Measurements from ENCODE around the gene GDPD3. TPM values are rescaled to one million over a fixed set of nuclear protein-coding genes. Genes with fewer than 3 reads are reported as not detected.

GDPD3 gene
- total and polyA plus RNA-seq, 2 experiments from 2014 or later: 0.94 to 1.4 TPM

DNA sequence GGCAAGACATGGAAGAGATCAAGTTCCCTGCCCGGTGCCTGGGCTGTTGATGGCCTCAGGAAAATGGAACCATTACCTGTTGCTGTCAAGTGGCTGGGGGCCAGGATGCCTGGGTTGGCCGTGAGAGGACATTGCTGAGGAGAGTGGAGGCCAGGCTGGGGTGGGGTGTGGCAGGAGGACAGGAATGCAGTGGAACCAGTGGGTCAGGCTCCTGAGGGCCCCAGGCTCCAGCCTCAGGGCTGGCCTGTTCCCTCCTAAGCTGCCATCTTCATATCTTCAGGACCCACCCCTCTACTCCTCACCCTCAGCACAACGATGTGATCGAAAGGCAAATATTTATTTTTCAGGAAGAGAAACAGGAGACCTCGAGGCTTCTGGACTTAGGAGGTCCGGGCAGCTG, 8.8 kb downstream of the GDPD3 start:
- Mint-ChIP-seq H3K27ac (no peak overlapping the region), H3K27me3 (ENCODE audit: insufficient read depth, low read depth, poor library complexity) (peaks cover 2% of the 10 kb centered on the region), H3K36me3 (ENCODE audit: low read depth) (no peaks in the 10 kb centered on the region; the same call in 2 of the 3 replicates), H3K4me1 (no peaks in the 10 kb centered on the region), H3K9me3 (peaks cover under 1% of the 10 kb centered on the region; the same call in 2 of the 3 replicates), H3K4me3 (no peak overlapping the region)
- no peaks in the 10 kb centered on the region for H3K9me2 ChIP-seq (ENCODE audit: insufficient read depth)
- no peaks in the 10 kb centered on the region for H3K79me2 ChIP-seq (replicated peaks; ENCODE audit: insufficient read depth)
- H3F3A ChIP-seq (replicated peaks; ENCODE audit: low read depth): no peaks in the 10 kb centered on the region
- DNase-seq (ENCODE audit: low spot score) (no peak), ATAC-seq (no peak)
- H3K27ac ChIP-seq (ENCODE audit: low read depth): no peak overlapping the region
- H3K4me2 ChIP-seq: no peak overlapping the region
- H3K4me1 ChIP-seq (ENCODE audit: insufficient read depth): no peaks in the 10 kb centered on the region
- H2AFZ ChIP-seq: no peak overlapping the region
- H4K20me1 ChIP-seq (replicated peaks; ENCODE audit: insufficient read depth): no peaks in the 10 kb centered on the region
- no peak overlapping the region for H3K4me3 ChIP-seq
- H3K36me3 ChIP-seq (ENCODE audit: insufficient read depth): no peaks in the 10 kb centered on the region
- H3K27me3 ChIP-seq (ENCODE audit: insufficient read depth): no peaks in the 10 kb centered on the region
- no peak for TF ChIP-seq ZNF114 (CRISPR knock-in tag; IDR thresholded peaks at IDR 0.05)
- TF ChIP-seq CREB1 (CRISPR knock-in tag; IDR thresholded peaks at IDR 0.05; ENCODE audit: low read depth): no peak
- no peak for TF ChIP-seq EZH2phosphoT487 (IDR thresholded peaks at IDR 0.05; ENCODE audit: unreplicated experiment)
- no peak for TF ChIP-seq STAT1 (IDR thresholded peaks at IDR 0.05; ENCODE audit: unreplicated experiment)
- no peak for TF ChIP-seq POLR2AphosphoS5 (IDR thresholded peaks at IDR 0.05; ENCODE audit: low read depth)
- no peak for TF ChIP-seq EZH2 (IDR thresholded peaks at IDR 0.05; ENCODE audit: low read depth, unreplicated experiment)
- TF ChIP-seq, protein P1, sequence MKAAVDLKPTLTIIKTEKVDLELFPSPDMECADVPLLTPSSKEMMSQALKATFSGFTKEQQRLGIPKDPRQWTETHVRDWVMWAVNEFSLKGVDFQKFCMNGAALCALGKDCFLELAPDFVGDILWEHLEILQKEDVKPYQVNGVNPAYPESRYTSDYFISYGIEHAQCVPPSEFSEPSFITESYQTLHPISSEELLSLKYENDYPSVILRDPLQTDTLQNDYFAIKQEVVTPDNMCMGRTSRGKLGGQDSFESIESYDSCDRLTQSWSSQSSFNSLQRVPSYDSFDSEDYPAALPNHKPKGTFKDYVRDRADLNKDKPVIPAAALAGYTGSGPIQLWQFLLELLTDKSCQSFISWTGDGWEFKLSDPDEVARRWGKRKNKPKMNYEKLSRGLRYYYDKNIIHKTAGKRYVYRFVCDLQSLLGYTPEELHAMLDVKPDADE (IDR thresholded peaks at IDR 0.05): no peak
- TF ChIP-seq, protein P2, sequence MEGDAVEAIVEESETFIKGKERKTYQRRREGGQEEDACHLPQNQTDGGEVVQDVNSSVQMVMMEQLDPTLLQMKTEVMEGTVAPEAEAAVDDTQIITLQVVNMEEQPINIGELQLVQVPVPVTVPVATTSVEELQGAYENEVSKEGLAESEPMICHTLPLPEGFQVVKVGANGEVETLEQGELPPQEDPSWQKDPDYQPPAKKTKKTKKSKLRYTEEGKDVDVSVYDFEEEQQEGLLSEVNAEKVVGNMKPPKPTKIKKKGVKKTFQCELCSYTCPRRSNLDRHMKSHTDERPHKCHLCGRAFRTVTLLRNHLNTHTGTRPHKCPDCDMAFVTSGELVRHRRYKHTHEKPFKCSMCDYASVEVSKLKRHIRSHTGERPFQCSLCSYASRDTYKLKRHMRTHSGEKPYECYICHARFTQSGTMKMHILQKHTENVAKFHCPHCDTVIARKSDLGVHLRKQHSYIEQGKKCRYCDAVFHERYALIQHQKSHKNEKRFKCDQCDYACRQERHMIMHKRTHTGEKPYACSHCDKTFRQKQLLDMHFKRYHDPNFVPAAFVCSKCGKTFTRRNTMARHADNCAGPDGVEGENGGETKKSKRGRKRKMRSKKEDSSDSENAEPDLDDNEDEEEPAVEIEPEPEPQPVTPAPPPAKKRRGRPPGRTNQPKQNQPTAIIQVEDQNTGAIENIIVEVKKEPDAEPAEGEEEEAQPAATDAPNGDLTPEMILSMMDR (conservative IDR thresholded peaks at IDR 0.05; ENCODE audit: low read depth in 2 of 2): no peak
- TF ChIP-seq ZNF331 (CRISPR knock-in tag; IDR thresholded peaks at IDR 0.05; ENCODE audit: low read depth): no peak
- TF ChIP-seq, protein P3, sequence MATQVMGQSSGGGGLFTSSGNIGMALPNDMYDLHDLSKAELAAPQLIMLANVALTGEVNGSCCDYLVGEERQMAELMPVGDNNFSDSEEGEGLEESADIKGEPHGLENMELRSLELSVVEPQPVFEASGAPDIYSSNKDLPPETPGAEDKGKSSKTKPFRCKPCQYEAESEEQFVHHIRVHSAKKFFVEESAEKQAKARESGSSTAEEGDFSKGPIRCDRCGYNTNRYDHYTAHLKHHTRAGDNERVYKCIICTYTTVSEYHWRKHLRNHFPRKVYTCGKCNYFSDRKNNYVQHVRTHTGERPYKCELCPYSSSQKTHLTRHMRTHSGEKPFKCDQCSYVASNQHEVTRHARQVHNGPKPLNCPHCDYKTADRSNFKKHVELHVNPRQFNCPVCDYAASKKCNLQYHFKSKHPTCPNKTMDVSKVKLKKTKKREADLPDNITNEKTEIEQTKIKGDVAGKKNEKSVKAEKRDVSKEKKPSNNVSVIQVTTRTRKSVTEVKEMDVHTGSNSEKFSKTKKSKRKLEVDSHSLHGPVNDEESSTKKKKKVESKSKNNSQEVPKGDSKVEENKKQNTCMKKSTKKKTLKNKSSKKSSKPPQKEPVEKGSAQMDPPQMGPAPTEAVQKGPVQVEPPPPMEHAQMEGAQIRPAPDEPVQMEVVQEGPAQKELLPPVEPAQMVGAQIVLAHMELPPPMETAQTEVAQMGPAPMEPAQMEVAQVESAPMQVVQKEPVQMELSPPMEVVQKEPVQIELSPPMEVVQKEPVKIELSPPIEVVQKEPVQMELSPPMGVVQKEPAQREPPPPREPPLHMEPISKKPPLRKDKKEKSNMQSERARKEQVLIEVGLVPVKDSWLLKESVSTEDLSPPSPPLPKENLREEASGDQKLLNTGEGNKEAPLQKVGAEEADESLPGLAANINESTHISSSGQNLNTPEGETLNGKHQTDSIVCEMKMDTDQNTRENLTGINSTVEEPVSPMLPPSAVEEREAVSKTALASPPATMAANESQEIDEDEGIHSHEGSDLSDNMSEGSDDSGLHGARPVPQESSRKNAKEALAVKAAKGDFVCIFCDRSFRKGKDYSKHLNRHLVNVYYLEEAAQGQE (IDR thresholded peaks at IDR 0.05; ENCODE audit: unreplicated experiment): no peak
- TF ChIP-seq, protein P4, sequence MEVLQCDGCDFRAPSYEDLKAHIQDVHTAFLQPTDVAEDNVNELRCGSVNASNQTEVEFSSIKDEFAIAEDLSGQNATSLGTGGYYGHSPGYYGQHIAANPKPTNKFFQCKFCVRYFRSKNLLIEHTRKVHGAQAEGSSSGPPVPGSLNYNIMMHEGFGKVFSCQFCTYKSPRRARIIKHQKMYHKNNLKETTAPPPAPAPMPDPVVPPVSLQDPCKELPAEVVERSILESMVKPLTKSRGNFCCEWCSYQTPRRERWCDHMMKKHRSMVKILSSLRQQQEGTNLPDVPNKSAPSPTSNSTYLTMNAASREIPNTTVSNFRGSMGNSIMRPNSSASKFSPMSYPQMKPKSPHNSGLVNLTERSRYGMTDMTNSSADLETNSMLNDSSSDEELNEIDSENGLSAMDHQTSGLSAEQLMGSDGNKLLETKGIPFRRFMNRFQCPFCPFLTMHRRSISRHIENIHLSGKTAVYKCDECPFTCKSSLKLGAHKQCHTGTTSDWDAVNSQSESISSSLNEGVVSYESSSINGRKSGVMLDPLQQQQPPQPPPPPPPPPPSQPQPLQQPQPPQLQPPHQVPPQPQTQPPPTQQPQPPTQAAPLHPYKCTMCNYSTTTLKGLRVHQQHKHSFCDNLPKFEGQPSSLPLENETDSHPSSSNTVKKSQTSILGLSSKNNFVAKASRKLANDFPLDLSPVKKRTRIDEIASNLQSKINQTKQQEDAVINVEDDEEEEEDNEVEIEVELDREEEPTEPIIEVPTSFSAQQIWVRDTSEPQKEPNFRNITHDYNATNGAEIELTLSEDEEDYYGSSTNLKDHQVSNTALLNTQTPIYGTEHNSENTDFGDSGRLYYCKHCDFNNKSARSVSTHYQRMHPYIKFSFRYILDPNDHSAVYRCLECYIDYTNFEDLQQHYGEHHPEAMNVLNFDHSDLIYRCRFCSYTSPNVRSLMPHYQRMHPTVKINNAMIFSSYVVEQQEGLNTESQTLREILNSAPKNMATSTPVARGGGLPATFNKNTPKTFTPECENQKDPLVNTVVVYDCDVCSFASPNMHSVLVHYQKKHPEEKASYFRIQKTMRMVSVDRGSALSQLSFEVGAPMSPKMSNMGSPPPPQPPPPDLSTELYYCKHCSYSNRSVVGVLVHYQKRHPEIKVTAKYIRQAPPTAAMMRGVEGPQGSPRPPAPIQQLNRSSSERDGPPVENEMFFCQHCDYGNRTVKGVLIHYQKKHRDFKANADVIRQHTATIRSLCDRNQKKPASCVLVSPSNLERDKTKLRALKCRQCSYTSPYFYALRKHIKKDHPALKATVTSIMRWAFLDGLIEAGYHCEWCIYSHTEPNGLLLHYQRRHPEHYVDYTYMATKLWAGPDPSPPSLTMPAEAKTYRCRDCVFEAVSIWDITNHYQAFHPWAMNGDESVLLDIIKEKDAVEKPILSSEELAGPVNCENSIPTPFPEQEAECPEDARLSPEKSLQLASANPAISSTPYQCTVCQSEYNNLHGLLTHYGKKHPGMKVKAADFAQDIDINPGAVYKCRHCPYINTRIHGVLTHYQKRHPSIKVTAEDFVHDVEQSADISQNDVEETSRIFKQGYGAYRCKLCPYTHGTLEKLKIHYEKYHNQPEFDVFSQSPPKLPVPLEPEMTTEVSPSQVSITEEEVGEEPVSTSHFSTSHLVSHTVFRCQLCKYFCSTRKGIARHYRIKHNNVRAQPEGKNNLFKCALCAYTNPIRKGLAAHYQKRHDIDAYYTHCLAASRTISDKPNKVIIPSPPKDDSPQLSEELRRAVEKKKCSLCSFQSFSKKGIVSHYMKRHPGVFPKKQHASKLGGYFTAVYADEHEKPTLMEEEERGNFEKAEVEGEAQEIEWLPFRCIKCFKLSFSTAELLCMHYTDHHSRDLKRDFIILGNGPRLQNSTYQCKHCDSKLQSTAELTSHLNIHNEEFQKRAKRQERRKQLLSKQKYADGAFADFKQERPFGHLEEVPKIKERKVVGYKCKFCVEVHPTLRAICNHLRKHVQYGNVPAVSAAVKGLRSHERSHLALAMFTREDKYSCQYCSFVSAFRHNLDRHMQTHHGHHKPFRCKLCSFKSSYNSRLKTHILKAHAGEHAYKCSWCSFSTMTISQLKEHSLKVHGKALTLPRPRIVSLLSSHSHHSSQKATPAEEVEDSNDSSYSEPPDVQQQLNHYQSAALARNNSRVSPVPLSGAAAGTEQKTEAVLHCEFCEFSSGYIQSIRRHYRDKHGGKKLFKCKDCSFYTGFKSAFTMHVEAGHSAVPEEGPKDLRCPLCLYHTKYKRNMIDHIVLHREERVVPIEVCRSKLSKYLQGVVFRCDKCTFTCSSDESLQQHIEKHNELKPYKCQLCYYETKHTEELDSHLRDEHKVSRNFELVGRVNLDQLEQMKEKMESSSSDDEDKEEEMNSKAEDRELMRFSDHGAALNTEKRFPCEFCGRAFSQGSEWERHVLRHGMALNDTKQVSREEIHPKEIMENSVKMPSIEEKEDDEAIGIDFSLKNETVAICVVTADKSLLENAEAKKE (CRISPR knock-in tag; IDR thresholded peaks at IDR 0.05): no peak
- TF ChIP-seq NANOG (IDR thresholded peaks at IDR 0.05; ENCODE audit: borderline replicate concordance): no peak
- no peak for TF ChIP-seq JUNB (IDR thresholded peaks at IDR 0.05; ENCODE audit: unreplicated experiment)
